H1 (cell line): Measurements from ENCODE around the gene MKRN2OS. TPM values are rescaled to one million over a fixed set of nuclear protein-coding genes. Genes with fewer than 3 reads are reported as not detected.

Experiments used
- EP300 ChIP-seq, 2 experiments: IDR thresholded peaks; 1 replicate in 1 of 2; 2 replicates in 1 of 2; pipeline ENCODE4 v1.6.1; 2011 to 2012; ENCODE audit warnings: low read depth in 2 of 2, low read length in 2 of 2, mild to moderate bottlenecking in 2 of 2, borderline replicate concordance in 1 of 2, inconsistent platforms in 1 of 2, moderate library complexity in 1 of 2
- HDAC2 ChIP-seq, 2 experiments: fragments of 300-600 bp in 1 of 2; sonication (generic) in 1 of 2; IDR thresholded peaks; 2 replicates each; pipeline ENCODE4 v1.6.1; 2011 to 2012; ENCODE audit warnings: low read depth in 2 of 2, low read length in 2 of 2, mild to moderate bottlenecking in 2 of 2, moderate library complexity in 2 of 2, borderline replicate concordance in 1 of 2, inconsistent platforms in 1 of 2
- MAX ChIP-seq: IDR thresholded peaks from 2 replicates; pipeline ENCODE4 v1.6.1; 2012; ENCODE audit warnings: inconsistent platforms
- RBBP5 ChIP-seq: IDR thresholded peaks from 2 replicates; pipeline ENCODE4 v1.7.1; 2012; ENCODE audit warnings: low read depth, mild to moderate bottlenecking, inconsistent platforms, low read length, moderate library complexity, borderline replicate concordance
- SP2 ChIP-seq: IDR thresholded peaks from 2 replicates; pipeline ENCODE4 v1.6.1; 2012; ENCODE audit warnings: mild to moderate bottlenecking, low read length, inconsistent platforms
- SUZ12 ChIP-seq: fragments of 200-600 bp; sonication (generic); IDR thresholded peaks from 2 replicates; pipeline ENCODE4 v1.6.1; 2012; ENCODE audit warnings: mild to moderate bottlenecking, inconsistent platforms, low read length, moderate library complexity, mixed read lengths
- TBP ChIP-seq: IDR thresholded peaks from 2 replicates; pipeline ENCODE4 v1.6.1; 2011; ENCODE audit warnings: low read depth, low read length, improper control_type of control experiment
- TCF12 ChIP-seq: IDR thresholded peaks from 2 replicates; pipeline ENCODE4 v1.6.1; 2011; ENCODE audit warnings: low read depth, mild to moderate bottlenecking, low read length
- polyA plus RNA-seq, 7 experiments: library from polyadenylated mRNA; depleted of rRNA in 3 of 7; stranded (reverse) in 5 of 7; unstranded in 2 of 7; fragments of >200 nt in 5 of 7; fragments of 200-250 nt in 2 of 7; gene quantifications; 1 replicate in 5 of 7; 2 replicates in 1 of 7; 4 replicates in 1 of 7; pipeline versions ENCODE4 v1.2.1 to v1.2.3, GENCODE V29; 2011 to 2013; ENCODE audit warnings: missing spikeins in 2 of 7, mixed read lengths in 2 of 7
- total RNA-seq: library from RNA; stranded (reverse); fragmentation: NEBNext Ultra II Directional; extraction: Animal tissue kit (Norgen Biotek cat#: 25700); gene quantifications from 2 replicates; pipeline ENCODE4 v1.2.1, GENCODE V29; 2021
- TF ChIP-seq, protein P1 (sequence below): fragments of 300-600 bp; sonication (generic); IDR thresholded peaks from 2 replicates; pipeline ENCODE4 v1.7.1; 2012; ENCODE audit warnings: low read length, moderate library complexity, mild to moderate bottlenecking, inconsistent platforms; ENCODE audit not compliant: insufficient replicate concordance

The MKRN2OS gene
- total and polyA plus RNA-seq, 2 of the 8 experiments (the other 6 are each of a cell fraction or from before 2014, with no cell fraction given) = 0.15 to 0.41 TPM

GRCh38 chr3:12506201-12506709 is 39.0 kb downstream of the MKRN2OS start (continued):
- TF ChIP-seq, protein P1, sequence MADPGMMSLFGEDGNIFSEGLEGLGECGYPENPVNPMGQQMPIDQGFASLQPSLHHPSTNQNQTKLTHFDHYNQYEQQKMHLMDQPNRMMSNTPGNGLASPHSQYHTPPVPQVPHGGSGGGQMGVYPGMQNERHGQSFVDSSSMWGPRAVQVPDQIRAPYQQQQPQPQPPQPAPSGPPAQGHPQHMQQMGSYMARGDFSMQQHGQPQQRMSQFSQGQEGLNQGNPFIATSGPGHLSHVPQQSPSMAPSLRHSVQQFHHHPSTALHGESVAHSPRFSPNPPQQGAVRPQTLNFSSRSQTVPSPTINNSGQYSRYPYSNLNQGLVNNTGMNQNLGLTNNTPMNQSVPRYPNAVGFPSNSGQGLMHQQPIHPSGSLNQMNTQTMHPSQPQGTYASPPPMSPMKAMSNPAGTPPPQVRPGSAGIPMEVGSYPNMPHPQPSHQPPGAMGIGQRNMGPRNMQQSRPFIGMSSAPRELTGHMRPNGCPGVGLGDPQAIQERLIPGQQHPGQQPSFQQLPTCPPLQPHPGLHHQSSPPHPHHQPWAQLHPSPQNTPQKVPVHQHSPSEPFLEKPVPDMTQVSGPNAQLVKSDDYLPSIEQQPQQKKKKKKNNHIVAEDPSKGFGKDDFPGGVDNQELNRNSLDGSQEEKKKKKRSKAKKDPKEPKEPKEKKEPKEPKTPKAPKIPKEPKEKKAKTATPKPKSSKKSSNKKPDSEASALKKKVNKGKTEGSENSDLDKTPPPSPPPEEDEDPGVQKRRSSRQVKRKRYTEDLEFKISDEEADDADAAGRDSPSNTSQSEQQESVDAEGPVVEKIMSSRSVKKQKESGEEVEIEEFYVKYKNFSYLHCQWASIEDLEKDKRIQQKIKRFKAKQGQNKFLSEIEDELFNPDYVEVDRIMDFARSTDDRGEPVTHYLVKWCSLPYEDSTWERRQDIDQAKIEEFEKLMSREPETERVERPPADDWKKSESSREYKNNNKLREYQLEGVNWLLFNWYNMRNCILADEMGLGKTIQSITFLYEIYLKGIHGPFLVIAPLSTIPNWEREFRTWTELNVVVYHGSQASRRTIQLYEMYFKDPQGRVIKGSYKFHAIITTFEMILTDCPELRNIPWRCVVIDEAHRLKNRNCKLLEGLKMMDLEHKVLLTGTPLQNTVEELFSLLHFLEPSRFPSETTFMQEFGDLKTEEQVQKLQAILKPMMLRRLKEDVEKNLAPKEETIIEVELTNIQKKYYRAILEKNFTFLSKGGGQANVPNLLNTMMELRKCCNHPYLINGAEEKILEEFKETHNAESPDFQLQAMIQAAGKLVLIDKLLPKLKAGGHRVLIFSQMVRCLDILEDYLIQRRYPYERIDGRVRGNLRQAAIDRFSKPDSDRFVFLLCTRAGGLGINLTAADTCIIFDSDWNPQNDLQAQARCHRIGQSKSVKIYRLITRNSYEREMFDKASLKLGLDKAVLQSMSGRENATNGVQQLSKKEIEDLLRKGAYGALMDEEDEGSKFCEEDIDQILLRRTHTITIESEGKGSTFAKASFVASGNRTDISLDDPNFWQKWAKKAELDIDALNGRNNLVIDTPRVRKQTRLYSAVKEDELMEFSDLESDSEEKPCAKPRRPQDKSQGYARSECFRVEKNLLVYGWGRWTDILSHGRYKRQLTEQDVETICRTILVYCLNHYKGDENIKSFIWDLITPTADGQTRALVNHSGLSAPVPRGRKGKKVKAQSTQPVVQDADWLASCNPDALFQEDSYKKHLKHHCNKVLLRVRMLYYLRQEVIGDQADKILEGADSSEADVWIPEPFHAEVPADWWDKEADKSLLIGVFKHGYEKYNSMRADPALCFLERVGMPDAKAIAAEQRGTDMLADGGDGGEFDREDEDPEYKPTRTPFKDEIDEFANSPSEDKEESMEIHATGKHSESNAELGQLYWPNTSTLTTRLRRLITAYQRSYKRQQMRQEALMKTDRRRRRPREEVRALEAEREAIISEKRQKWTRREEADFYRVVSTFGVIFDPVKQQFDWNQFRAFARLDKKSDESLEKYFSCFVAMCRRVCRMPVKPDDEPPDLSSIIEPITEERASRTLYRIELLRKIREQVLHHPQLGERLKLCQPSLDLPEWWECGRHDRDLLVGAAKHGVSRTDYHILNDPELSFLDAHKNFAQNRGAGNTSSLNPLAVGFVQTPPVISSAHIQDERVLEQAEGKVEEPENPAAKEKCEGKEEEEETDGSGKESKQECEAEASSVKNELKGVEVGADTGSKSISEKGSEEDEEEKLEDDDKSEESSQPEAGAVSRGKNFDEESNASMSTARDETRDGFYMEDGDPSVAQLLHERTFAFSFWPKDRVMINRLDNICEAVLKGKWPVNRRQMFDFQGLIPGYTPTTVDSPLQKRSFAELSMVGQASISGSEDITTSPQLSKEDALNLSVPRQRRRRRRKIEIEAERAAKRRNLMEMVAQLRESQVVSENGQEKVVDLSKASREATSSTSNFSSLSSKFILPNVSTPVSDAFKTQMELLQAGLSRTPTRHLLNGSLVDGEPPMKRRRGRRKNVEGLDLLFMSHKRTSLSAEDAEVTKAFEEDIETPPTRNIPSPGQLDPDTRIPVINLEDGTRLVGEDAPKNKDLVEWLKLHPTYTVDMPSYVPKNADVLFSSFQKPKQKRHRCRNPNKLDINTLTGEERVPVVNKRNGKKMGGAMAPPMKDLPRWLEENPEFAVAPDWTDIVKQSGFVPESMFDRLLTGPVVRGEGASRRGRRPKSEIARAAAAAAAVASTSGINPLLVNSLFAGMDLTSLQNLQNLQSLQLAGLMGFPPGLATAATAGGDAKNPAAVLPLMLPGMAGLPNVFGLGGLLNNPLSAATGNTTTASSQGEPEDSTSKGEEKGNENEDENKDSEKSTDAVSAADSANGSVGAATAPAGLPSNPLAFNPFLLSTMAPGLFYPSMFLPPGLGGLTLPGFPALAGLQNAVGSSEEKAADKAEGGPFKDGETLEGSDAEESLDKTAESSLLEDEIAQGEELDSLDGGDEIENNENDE = no peak
- TF ChIP-seq HDAC2 (IDR thresholded peaks at IDR 0.05; ENCODE audit: borderline replicate concordance in 1 of 2, low read depth in 2 of 2, low read length in 2 of 2) (no peak), RBBP5 (no peak), TBP (no peak), TCF12 (no peak), EP300 (IDR thresholded peaks at IDR 0.05; ENCODE audit: borderline replicate concordance in 1 of 2, low read depth in 2 of 2, low read length in 2 of 2) (no peak), SUZ12 (no peak), SP2 (no peak), MAX (no peak)
